ENCODE data around the gene KLK8.

KLK8 gene

GRCh38 chr19:51000426-51000825, 978 bp downstream of the KLK8 start:
- no peaks in the 10 kb centered on the region for H3K79me2 ChIP-seq (ENCODE audit: insufficient read depth, low read length)
- no peaks in the 10 kb centered on the region for H4K20me1 ChIP-seq (ENCODE audit: low read depth, low read length)
- no peaks in the 10 kb centered on the region; the same call in 1 of the 2 replicates for H3K27me3 ChIP-seq (ENCODE audit: low read length)
- H3F3A ChIP-seq (ENCODE audit: insufficient read depth), result no peaks in the 10 kb centered on the region
- H3K4me3 ChIP-seq (ENCODE audit: insufficient read depth, low read length, poor library complexity, severe bottlenecking), result no peak overlapping the region
- no peaks in the 10 kb centered on the region for H3K9me2 ChIP-seq (replicated peaks; ENCODE audit: insufficient read depth, low read length)
- H3K4me2 ChIP-seq (ENCODE audit: low read depth, low read length, poor library complexity, severe bottlenecking), result no peak overlapping the region
- H3K36me3 ChIP-seq (ENCODE audit: low read length), result no peaks in the 10 kb centered on the region
- H3K9ac ChIP-seq (ENCODE audit: low read length), result no peak overlapping the region
- no peaks in the 10 kb centered on the region for H3K9me3 ChIP-seq (ENCODE audit: insufficient read depth, low read length)
- no peak overlapping the region for H2AFZ ChIP-seq (ENCODE audit: low read depth, low read length, severe bottlenecking)
- TF ChIP-seq EZH2phosphoT487 (conservative IDR thresholded peaks at IDR 0.05; ENCODE audit: low read length) (no peak), CTCF (IDR thresholded peaks at IDR 0.05; ENCODE audit: insufficient read depth, low read length, poor library complexity, severe bottlenecking) (no peak)
- H3K27ac ChIP-seq (ENCODE audit: low read depth, low read length), result no peak overlapping the region

DNA sequence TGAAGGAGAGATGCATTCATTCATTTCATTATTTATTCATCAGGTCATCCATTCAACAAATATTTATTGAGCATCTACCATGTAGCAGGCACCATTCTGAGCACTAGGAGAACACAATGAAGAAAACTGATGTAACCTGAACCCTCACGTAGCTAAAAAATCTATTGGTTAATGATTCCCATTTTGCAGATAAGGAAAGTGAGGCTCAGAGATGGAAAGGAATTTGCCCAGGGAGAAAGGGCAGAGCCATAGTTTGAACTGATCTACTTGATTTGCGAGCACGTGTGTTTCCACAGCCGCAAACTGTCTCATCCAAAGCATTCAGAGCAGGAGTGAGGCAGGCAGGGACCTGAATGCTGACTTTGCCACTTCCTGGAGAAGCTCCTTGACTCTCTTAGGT, 2.7 kb downstream of the KLK8 start:
- Histone ChIP-seq H3K9me2 (replicated peaks; ENCODE audit: insufficient read depth, low read length) (no peaks in the 10 kb centered on the region), H3K79me2 (ENCODE audit: insufficient read depth, low read length) (no peaks in the 10 kb centered on the region), H3K27ac (ENCODE audit: low read depth, low read length) (no peak overlapping the region), H3K4me2 (ENCODE audit: low read depth, low read length, poor library complexity, severe bottlenecking) (no peak overlapping the region), H3K4me3 (ENCODE audit: insufficient read depth, low read length, poor library complexity, severe bottlenecking) (no peak overlapping the region), H4K20me1 (ENCODE audit: low read depth, low read length) (no peaks in the 10 kb centered on the region), H3K27me3 (ENCODE audit: low read length) (no peaks in the 10 kb centered on the region; the same call in 1 of the 2 replicates), H3K9me3 (ENCODE audit: insufficient read depth, low read length) (0 out of 2 replicates have a peak, but pooled peaks cover 5% of the 10 kb centered on the region), H3F3A (ENCODE audit: insufficient read depth) (no peaks in the 10 kb centered on the region), H3K36me3 (ENCODE audit: low read length) (no peaks in the 10 kb centered on the region), H2AFZ (ENCODE audit: low read depth, low read length, severe bottlenecking) (no peak overlapping the region), H3K9ac (ENCODE audit: low read length) (no peak overlapping the region)
- TF ChIP-seq EZH2phosphoT487 (conservative IDR thresholded peaks at IDR 0.05; ENCODE audit: low read length), result no peak
- TF ChIP-seq CTCF (IDR thresholded peaks at IDR 0.05; ENCODE audit: insufficient read depth, low read length, poor library complexity, severe bottlenecking), result no peak

DNA sequence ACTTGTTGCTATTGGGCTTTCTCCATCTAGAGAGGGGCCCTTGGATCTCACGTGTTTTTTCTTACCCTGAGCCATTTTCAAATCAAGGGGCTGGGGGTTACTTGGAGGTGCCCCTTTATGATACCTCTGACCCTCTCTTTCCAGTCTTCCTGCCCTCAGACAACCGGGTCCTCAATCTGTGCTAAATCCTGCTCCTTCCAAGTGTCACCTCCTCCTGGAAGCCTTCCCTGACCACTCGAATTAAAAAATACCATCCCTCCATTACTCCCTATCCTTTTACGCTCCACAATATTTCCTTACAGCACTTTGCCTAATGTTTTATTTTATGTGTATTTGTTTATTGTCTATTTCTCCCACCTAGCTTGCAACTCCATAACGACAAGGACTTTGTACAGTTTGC, 3.3 kb downstream of the KLK8 start:
- no peak overlapping the region for H2AFZ ChIP-seq (ENCODE audit: low read depth, low read length, severe bottlenecking)
- H3K9me2 ChIP-seq (replicated peaks; ENCODE audit: insufficient read depth, low read length), result no peaks in the 10 kb centered on the region
- TF ChIP-seq CTCF (IDR thresholded peaks at IDR 0.05; ENCODE audit: insufficient read depth, low read length, poor library complexity, severe bottlenecking), result no peak
- no peak for TF ChIP-seq EZH2phosphoT487 (conservative IDR thresholded peaks at IDR 0.05; ENCODE audit: low read length)

More for the DNA sequence above, 3.3 kb downstream of the KLK8 start:
- H3K36me3 ChIP-seq (ENCODE audit: low read length), result no peaks in the 10 kb centered on the region
- no peak overlapping the region for H3K9ac ChIP-seq (ENCODE audit: low read length)
- H3K4me2 ChIP-seq (ENCODE audit: low read depth, low read length, poor library complexity, severe bottlenecking), result no peak overlapping the region
- H3K9me3 ChIP-seq (ENCODE audit: insufficient read depth, low read length), result 0 out of 2 replicates have a peak, but pooled peaks cover 5% of the 10 kb centered on the region
- H4K20me1 ChIP-seq (ENCODE audit: low read depth, low read length), result no peaks in the 10 kb centered on the region
- H3K27me3 ChIP-seq (ENCODE audit: low read length), result no peaks in the 10 kb centered on the region; the same call in 1 of the 2 replicates
- H3K4me3 ChIP-seq (ENCODE audit: insufficient read depth, low read length, poor library complexity, severe bottlenecking), result no peak overlapping the region
- H3K27ac ChIP-seq (ENCODE audit: low read depth, low read length), result no peak overlapping the region
- H3F3A ChIP-seq (ENCODE audit: insufficient read depth), result no peaks in the 10 kb centered on the region
- H3K79me2 ChIP-seq (ENCODE audit: insufficient read depth, low read length), result no peaks in the 10 kb centered on the region

Data from SU-DHL-6 (cell line).